ENCODE results near the gene RAD1. TPM values are rescaled to one million over a fixed set of nuclear protein-coding genes. Genes with fewer than 3 reads are reported as not detected.

The RAD1 gene, protein sequence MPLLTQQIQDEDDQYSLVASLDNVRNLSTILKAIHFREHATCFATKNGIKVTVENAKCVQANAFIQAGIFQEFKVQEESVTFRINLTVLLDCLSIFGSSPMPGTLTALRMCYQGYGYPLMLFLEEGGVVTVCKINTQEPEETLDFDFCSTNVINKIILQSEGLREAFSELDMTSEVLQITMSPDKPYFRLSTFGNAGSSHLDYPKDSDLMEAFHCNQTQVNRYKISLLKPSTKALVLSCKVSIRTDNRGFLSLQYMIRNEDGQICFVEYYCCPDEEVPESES
- total RNA-seq = 31.7 and 33.4 TPM in 2 replicates

DNA sequence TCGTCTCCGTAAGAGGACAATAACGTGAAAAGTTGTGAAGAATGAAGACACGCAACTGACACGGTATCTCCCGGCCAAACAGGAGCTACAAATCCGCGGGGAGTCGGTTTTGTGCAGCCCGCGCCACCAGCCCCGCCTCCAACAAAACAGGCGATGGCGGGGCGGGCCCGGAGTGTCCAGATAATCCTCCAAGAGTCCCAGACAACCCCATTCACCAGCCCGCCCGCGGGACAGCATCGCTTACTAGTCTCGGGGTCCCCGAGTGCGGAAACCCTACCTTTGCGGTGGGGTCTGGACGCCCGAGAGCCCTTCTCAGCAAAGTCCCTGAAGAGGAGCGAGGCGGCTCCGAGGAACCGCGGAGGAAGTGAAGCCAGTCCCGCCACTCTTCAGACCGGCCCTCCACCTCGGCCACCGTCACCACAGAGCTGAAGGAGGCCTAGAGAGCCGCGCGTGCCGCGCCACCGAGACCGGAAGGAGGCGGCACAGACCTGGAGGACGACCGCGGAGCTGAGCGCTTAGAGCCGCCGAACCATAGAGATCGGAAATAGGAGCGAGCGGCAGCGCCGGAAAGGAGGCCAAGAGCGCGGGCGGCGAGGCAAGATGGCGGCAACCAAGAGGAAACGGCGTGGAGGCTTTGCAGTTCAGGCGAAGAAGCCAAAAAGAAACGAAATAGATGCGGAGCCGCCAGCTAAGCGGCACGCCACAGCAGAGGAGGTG is at the start of gene RAD1, which contains the start of gene BRIX1:
Gene RAD1, minus strand, starts transcription at position 366 of the 717 bp plus-strand sequence. CDS start 612 bp downstream, outside the sequence.
Gene BRIX1, plus strand, starts transcription at position 573 of the 717 bp plus-strand sequence. Its CDS starts 28 bp downstream, at position 601.

DNA sequence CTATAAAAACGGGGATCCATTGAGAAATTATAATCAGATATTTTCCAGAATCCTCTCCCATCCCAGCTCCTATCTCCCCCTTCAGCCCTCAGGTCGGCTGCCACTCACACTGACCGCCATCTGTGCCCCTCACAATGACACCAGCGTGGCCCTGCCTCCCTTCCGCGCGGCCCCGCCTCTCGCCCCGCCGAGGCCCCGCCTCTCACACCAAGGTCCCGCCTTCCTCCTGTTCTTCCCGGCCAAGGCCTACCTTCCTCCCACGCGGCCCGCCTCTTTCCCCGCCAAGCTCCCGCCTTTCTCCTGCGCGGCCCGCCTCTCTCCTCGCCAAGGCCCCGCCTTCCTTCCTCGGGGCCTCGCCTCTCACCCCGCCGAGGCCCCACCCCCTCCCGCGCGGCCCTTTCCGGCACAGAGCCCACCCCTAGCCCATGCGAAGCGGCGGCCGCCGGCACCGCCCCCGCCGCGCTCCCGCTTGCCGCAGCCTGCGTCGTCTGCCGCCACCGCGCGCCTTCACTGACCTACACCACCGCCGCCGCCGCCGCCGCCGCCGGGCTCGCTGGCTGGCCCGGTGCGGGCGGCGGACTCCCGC is 13.9 kb upstream of the RAD1 start, which contains the start of gene DNAJC21:
Gene DNAJC21, plus strand, starts transcription at position 426 of the 586 bp plus-strand sequence. CDS start 261 bp downstream, outside the sequence.

Other genes starting within 250 kb of the RAD1 start
- 0.16 and 0.52 TPM in 2 replicates for gene TTC23L, start 76.3 kb downstream of the RAD1 start, total RNA-seq
- 15.2 and 21.4 TPM in 2 replicates for gene BRIX1, start 207 bp upstream of the RAD1 start, total RNA-seq
- gene DNAJC21, start 14.1 kb upstream of the RAD1 start, total RNA-seq = 41.9 and 42.7 TPM in 2 replicates
- gene AGXT2, start 132.4 kb upstream of the RAD1 start, total RNA-seq = not detected in 2 replicates